KBM-7 (cell line): Measurements from ENCODE around the gene HNF1B.
A peak's percentile ranks its signal among the peaks of the same experiment; 100 is the strongest.

Experiments
- DNase-seq: peaks from one replicate; pipeline ENCODE4 v3.0.0-alpha.2; 2015
- in situ Hi-C: fragments of 300-500 bp; cut with MboI; formaldehyde crosslinking; loops from 2 replicates; pipeline ENCODE4 v1.14.3; 2020; ENCODE audit warnings: low sequenced_read_pairs, low pct_unique_long_range_greater_than_20kb, mixed read lengths

The HNF1B gene

GRCh38 chr17:37764383-37764782, 19.5 kb upstream of the HNF1B start:
- in situ Hi-C loops: no loop called here
- no peak for DNase-seq

GRCh38 chr17:37762666-37763065, 17.8 kb upstream of the HNF1B start:
- DNase-seq: no peak
- in situ Hi-C loops: no loop called here

- no peak for DNase-seq
- in situ Hi-C loops: no loop called here
These were observed 17.1 kb upstream of the HNF1B start for GRCh38 chr17:37761961-37762360.

- in situ Hi-C loops: no loop called here
- DNase-seq: peak; percentile 33
These were observed 16.2 kb upstream of the HNF1B start for GRCh38 chr17:37761059-37761458.

GRCh38 chr17:37759014-37759637, 14.3 kb upstream of the HNF1B start:
- in situ Hi-C loops: no loop called here
- no peak for DNase-seq

- DNase-seq: no peak
- in situ Hi-C loops: no loop called here
These were observed 11.2 kb upstream of the HNF1B start for GRCh38 chr17:37756051-37756450.

GRCh38 chr17:37755455-37755854, 10.6 kb upstream of the HNF1B start:
- no peak for DNase-seq
- in situ Hi-C loops: no loop called here

- in situ Hi-C loops: no loop called here
- DNase-seq: no peak
These were observed 9.5 kb upstream of the HNF1B start for GRCh38 chr17:37754363-37754762.

- in situ Hi-C loops: no loop called here
- no peak for DNase-seq
These were observed 7.6 kb upstream of the HNF1B start for GRCh38 chr17:37752482-37752881.

GRCh38 chr17:37750768-37751475, 6.1 kb upstream of the HNF1B start:
- DNase-seq: no peak
- in situ Hi-C loops: no loop called here

- in situ Hi-C loops: no loop called here
- no peak for DNase-seq
These were observed 5.4 kb upstream of the HNF1B start for GRCh38 chr17:37750292-37750691.

GRCh38 chr17:37747222-37747621, 2.4 kb upstream of the HNF1B start:
- DNase-seq: no peak
- in situ Hi-C loops: no loop called here

- in situ Hi-C loops: no loop called here
- DNase-seq: no peak
These were observed 1.8 kb upstream of the HNF1B start for GRCh38 chr17:37746617-37747016.

- no peak for DNase-seq
- in situ Hi-C loops: no loop called here
These were observed 1.1 kb upstream of the HNF1B start for GRCh38 chr17:37745801-37746426.

GRCh38 chr17:37744633-37744927, 279 bp downstream of the HNF1B start:
- in situ Hi-C loops: no loop called here
- no peak for DNase-seq

GRCh38 chr17:37743875-37744632, 805 bp downstream of the HNF1B start:
- in situ Hi-C loops: no loop called here
- DNase-seq: no peak

- in situ Hi-C loops: no loop called here
- DNase-seq: no peak
These were observed 1.3 kb downstream of the HNF1B start for GRCh38 chr17:37743612-37743874.

- DNase-seq: no peak
- in situ Hi-C loops: no loop called here
These were observed 1.9 kb downstream of the HNF1B start for GRCh38 chr17:37742762-37743611.

GRCh38 chr17:37742116-37742761, 2.6 kb downstream of the HNF1B start:
- in situ Hi-C loops: no loop called here
- DNase-seq: peak; percentile 42
